Hematopoietic multipotent progenitor cell treated with erythropoietin and hydrocortisone succinate and interleukin-3 and kit ligand, for 6 days (in vitro differentiated cells): ENCODE results near the gene CMYA5.
A peak's percentile ranks its signal among the peaks of the same experiment; 100 is the strongest.
"Not testable (repeated sequence)": the region's sequence is repeated elsewhere in the genome, so short reads cannot be mapped to it uniquely, and the experiment has no call there.

ENCODE experiments used
- DNase-seq: peaks from one replicate; pipeline ENCODE4 v3.0.0-alpha.2; 2015

Gene CMYA5

GRCh38 chr5:79753877-79754645 lies 64.4 kb downstream of the CMYA5 start:
- DNase-seq: no peak

GRCh38 chr5:79754865-79755555 lies 65.4 kb downstream of the CMYA5 start:
- no peak for DNase-seq

- no peak for DNase-seq
Measured at GRCh38 chr5:79756076-79756475, 66.4 kb downstream of the CMYA5 start.

- DNase-seq: no peak
Measured at GRCh38 chr5:79759436-79759835, 69.8 kb downstream of the CMYA5 start.

GRCh38 chr5:79759848-79760247 lies 70.2 kb downstream of the CMYA5 start:
- DNase-seq: no peak

GRCh38 chr5:79762929-79763328 lies 73.3 kb downstream of the CMYA5 start:
- no peak for DNase-seq

- not testable (repeated sequence) for DNase-seq
Measured at GRCh38 chr5:79764147-79764546, 74.5 kb downstream of the CMYA5 start.

- no peak for DNase-seq
Measured at GRCh38 chr5:79771387-79771786, 81.8 kb downstream of the CMYA5 start.

- DNase-seq: no peak
Measured at GRCh38 chr5:79772651-79773050, 83.0 kb downstream of the CMYA5 start.

GRCh38 chr5:79773612-79774011 lies 84.0 kb downstream of the CMYA5 start:
- no peak for DNase-seq

GRCh38 chr5:79774171-79774854 lies 84.7 kb downstream of the CMYA5 start:
- DNase-seq: peak; percentile 14

- no peak for DNase-seq
Measured at GRCh38 chr5:79774855-79775237, 85.2 kb downstream of the CMYA5 start.

- not testable (repeated sequence) for DNase-seq
Measured at GRCh38 chr5:79784741-79785140, 95.1 kb downstream of the CMYA5 start.

- no peak for DNase-seq
Measured at GRCh38 chr5:79785983-79786382, 96.3 kb downstream of the CMYA5 start.

- no peak for DNase-seq
Measured at GRCh38 chr5:79787448-79787847, 97.8 kb downstream of the CMYA5 start.

- no peak for DNase-seq
Measured at GRCh38 chr5:79791843-79792242, 102.2 kb downstream of the CMYA5 start.

- no peak for DNase-seq
Measured at GRCh38 chr5:79792463-79792862, 102.8 kb downstream of the CMYA5 start.

- no peak for DNase-seq
Measured at GRCh38 chr5:79793304-79793703, 103.7 kb downstream of the CMYA5 start.

- DNase-seq: peak; percentile 62
Measured at GRCh38 chr5:79793722-79794121, 104.1 kb downstream of the CMYA5 start.

- no peak for DNase-seq
Measured at GRCh38 chr5:79794347-79794746, 104.7 kb downstream of the CMYA5 start.

GRCh38 chr5:79795764-79796398 lies 106.2 kb downstream of the CMYA5 start:
- DNase-seq: peak; percentile 70

- DNase-seq: no peak
Measured at GRCh38 chr5:79798893-79799590, 109.4 kb downstream of the CMYA5 start.
